ENCODE measurements around the gene HSPA8.
"Not testable (repeated sequence)": the region's sequence is repeated elsewhere in the genome, so short reads cannot be mapped to it uniquely, and the experiment has no call there.

The HSPA8 gene

GRCh38 chr11:123061403-123062157 is at the start of gene HSPA8:
HSPA8 (minus strand) TSS chr11:123062136; CDS start chr11:123061324, 812 bp downstream.
- H3K36me3 Mint-ChIP-seq: peaks cover 49% of the 10 kb centered on the region
- no peaks in the 10 kb centered on the region for H3K27me3 Mint-ChIP-seq
- peak within 1 kb of the TSS; percentile 99 for H3K4me3 Mint-ChIP-seq
- H3K27ac Mint-ChIP-seq: peak within 1 kb of the TSS; percentile 100
- no peaks in the 10 kb centered on the region for H3K9me3 Mint-ChIP-seq (ENCODE audit: low read depth)
- peaks cover 50% of the 10 kb centered on the region for H3K4me1 Mint-ChIP-seq (ENCODE audit: low read depth)

- peaks cover 3% of the 10 kb centered on the region for H3K4me1 Mint-ChIP-seq (ENCODE audit: low read depth)
- no peak overlapping the region for H3K4me3 Mint-ChIP-seq
- H3K27ac Mint-ChIP-seq: no peak overlapping the region
- no peaks in the 10 kb centered on the region for H3K9me3 Mint-ChIP-seq (ENCODE audit: low read depth)
- no peaks in the 10 kb centered on the region for H3K27me3 Mint-ChIP-seq
- H3K36me3 Mint-ChIP-seq: no peaks in the 10 kb centered on the region
Observed at GRCh38 chr11:123111465-123111864, 49.5 kb upstream of the HSPA8 start.

DNA sequence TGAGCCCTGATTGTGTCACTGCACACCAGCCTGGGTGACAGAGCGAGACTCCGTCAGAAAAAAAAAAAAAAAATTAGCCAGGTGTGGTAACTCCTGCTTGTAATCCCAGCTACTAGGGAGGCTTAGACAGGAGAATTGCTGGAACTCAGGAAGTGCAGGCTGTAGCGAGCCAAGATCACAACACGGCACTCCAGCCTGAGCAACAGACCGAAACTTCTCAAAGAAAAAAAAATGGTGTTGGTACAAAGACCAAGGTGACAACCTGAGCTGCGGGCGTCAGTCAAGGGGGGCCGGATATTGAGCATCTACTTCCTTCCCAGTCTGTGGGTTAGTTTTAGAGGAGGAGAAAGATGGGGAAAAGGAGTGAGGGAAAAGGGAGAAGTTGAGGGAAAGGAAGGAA is 48.5 kb upstream of the HSPA8 start:
- no peaks in the 10 kb centered on the region for H3K9me3 Mint-ChIP-seq (ENCODE audit: low read depth)
- H3K4me1 Mint-ChIP-seq (ENCODE audit: low read depth): peaks cover 3% of the 10 kb centered on the region
- H3K4me3 Mint-ChIP-seq: no peak overlapping the region
- no peak overlapping the region for H3K27ac Mint-ChIP-seq
- H3K36me3 Mint-ChIP-seq: no peaks in the 10 kb centered on the region
- no peaks in the 10 kb centered on the region for H3K27me3 Mint-ChIP-seq

GRCh38 chr11:123107945-123108495 is 46.1 kb upstream of the HSPA8 start:
- Mint-ChIP-seq H3K27me3 (no peaks in the 10 kb centered on the region), H3K4me3 (no peak overlapping the region), H3K27ac (no peak overlapping the region), H3K36me3 (no peaks in the 10 kb centered on the region), H3K4me1 (ENCODE audit: low read depth) (peaks cover 7% of the 10 kb centered on the region), H3K9me3 (ENCODE audit: low read depth) (no peaks in the 10 kb centered on the region)

GRCh38 chr11:123104697-123105096 is 42.8 kb upstream of the HSPA8 start:
- Mint-ChIP-seq H3K9me3 (ENCODE audit: low read depth) (no peaks in the 10 kb centered on the region), H3K27ac (no peak overlapping the region), H3K27me3 (no peaks in the 10 kb centered on the region), H3K4me1 (ENCODE audit: low read depth) (peaks cover 22% of the 10 kb centered on the region), H3K4me3 (no peak overlapping the region), H3K36me3 (no peaks in the 10 kb centered on the region)

DNA sequence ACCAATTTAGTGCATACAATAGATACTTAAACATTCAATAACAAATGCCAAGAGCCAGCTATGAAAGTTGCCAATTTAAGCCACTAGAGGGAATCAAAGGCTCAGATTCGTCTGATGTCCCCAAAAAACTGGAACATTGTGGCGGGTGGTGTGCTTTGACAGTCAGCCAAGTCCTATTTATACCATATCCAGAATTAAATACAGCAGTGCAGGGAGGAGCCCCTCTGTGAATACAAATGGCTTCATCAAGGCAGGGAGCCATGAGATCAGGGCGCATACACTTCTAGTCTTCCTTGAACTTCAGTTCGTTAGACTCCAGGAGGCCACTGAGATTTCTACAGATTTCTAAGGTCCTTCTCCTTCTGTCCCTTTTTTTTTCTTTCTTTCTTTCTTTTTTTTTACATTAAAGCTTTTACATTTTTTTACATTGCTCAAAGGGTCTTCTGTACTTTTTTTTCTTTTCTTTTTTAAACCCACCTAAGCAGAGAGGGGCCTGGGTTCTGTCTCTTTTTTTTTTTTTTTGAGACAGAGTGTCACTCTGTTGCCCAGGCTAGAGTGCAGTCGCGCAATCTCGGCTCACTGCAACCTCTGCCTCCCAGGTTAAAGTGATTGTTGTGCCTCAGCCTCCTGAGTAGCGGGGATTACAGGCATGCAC is 41.5 kb upstream of the HSPA8 start:
- Mint-ChIP-seq H3K4me3 (no peak overlapping the region), H3K27ac (peak overlapping the region; percentile 46)

DNA sequence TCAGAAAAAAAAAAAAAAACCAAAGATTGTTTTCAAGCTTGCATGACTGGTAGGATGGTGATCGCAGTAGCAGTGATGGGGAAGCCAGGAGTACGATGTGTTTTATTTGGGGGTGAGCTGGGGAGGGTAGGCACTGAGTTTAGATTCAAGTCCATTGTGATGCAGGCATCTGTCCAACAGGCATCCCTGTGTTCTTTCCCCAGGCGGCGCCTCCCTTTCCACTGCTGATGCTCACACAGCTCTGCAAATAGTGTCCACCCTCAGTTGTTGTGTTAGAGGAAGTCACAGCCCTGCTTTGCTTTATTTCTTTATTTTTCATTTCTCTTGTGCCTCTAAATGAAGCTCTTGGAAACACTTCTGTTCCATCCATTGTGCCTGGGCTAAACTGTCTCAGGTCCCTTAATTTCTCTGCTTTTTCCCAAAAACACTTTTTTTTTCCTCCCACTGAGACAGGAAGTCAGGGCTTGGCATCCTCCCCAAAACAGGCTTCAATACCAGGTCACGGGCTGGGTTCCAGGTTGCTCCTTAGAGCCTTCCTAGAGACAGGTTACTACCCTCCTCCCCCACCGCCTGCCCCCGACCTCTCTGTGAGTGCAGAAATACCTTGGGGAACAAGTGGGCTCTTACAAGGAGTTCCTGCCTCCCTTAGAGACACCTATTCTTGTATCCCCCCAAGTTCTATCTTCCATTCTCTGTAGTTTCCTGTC is 38.6 kb upstream of the HSPA8 start:
- Mint-ChIP-seq H3K9me3 (ENCODE audit: low read depth) (no peaks in the 10 kb centered on the region), H3K27me3 (no peaks in the 10 kb centered on the region), H3K4me1 (ENCODE audit: low read depth) (peaks cover 22% of the 10 kb centered on the region), H3K27ac (no peak overlapping the region), H3K4me3 (no peak overlapping the region), H3K36me3 (no peaks in the 10 kb centered on the region)

More for the DNA sequence above, 41.5 kb upstream of the HSPA8 start:
- Mint-ChIP-seq H3K27me3 (no peaks in the 10 kb centered on the region), H3K4me1 (ENCODE audit: low read depth) (peaks cover 22% of the 10 kb centered on the region), H3K9me3 (ENCODE audit: low read depth) (no peaks in the 10 kb centered on the region), H3K36me3 (no peaks in the 10 kb centered on the region)

DNA sequence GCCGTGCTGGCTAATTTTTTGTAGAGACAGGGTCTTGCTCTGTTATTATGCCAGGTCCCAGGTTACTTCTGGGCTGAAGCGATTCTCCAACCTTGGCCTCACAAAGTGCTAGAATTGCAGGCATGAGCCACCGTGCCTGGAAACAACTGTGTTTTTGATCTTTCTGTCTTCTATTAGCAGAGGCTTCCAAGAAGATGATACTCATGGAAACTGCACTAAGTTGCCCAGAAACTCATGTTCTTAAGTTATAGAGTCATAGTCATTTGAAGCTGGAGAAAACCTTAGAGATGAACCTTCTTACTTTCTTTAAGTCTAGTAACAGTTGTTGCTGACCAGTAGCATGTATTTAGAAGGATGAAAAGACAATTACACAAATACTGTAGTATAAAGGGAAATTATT is 37.1 kb upstream of the HSPA8 start:
- H3K4me3 Mint-ChIP-seq: no peak overlapping the region
- no peaks in the 10 kb centered on the region for H3K36me3 Mint-ChIP-seq
- no peaks in the 10 kb centered on the region for H3K27me3 Mint-ChIP-seq
- H3K27ac Mint-ChIP-seq: no peak overlapping the region
- H3K9me3 Mint-ChIP-seq (ENCODE audit: low read depth): no peaks in the 10 kb centered on the region
- peaks cover 22% of the 10 kb centered on the region for H3K4me1 Mint-ChIP-seq (ENCODE audit: low read depth)

DNA sequence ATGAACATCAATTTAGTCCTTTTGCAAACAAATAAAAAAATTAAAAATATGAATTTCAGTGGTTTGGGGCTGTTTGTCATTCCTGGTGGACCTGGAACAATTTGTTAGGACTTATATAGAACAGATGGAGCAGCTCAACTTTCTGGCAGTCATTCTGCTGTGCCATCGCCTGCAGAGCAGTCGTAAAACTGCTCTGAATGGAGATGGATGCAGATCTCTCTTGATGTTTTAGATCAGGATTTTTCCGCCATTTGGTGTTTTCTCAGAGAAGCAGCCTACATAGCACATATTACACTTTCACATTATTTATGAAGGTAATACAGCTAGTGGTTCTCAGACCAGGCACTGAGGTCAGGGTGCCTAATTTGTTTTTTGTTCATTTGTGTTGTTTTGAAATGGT is 31.8 kb upstream of the HSPA8 start:
- H3K4me3 Mint-ChIP-seq: no peak overlapping the region
- H3K27ac Mint-ChIP-seq: no peak overlapping the region
- no peaks in the 10 kb centered on the region for H3K27me3 Mint-ChIP-seq
- H3K36me3 Mint-ChIP-seq: no peaks in the 10 kb centered on the region
- H3K4me1 Mint-ChIP-seq (ENCODE audit: low read depth): no peaks in the 10 kb centered on the region
- H3K9me3 Mint-ChIP-seq (ENCODE audit: low read depth): no peaks in the 10 kb centered on the region

DNA sequence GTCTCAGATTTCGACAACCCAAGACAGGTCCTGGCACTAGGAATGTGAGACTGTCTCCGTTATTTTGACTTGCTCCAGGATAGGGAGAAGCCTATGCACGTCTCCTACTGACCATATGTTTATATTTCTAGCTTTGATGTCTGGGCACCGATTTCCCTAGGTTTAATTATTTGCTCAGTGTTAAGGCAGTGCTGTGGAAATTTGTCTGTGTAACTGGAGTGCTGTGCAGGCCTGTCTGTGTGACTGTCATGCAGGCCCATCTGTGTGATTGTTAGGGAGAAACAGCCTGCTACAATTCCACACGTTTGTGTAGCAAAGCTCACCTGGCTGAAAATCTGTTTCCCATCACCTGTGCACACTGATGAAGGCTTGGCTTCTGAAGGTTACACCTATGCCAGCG is 29.6 kb upstream of the HSPA8 start:
- Mint-ChIP-seq H3K36me3 (no peaks in the 10 kb centered on the region), H3K9me3 (ENCODE audit: low read depth) (no peaks in the 10 kb centered on the region), H3K4me3 (no peak overlapping the region), H3K27me3 (no peaks in the 10 kb centered on the region), H3K27ac (no peak overlapping the region), H3K4me1 (ENCODE audit: low read depth) (peaks cover 16% of the 10 kb centered on the region)

GRCh38 chr11:123090168-123090567 is 28.2 kb upstream of the HSPA8 start:
- not testable (repeated sequence) for H3K9me3 Mint-ChIP-seq (ENCODE audit: low read depth); H3K4me3 Mint-ChIP-seq; H3K36me3 Mint-ChIP-seq; H3K27ac Mint-ChIP-seq; H3K27me3 Mint-ChIP-seq
- peaks cover 24% of the 10 kb centered on the region for H3K4me1 Mint-ChIP-seq (ENCODE audit: low read depth)

DNA sequence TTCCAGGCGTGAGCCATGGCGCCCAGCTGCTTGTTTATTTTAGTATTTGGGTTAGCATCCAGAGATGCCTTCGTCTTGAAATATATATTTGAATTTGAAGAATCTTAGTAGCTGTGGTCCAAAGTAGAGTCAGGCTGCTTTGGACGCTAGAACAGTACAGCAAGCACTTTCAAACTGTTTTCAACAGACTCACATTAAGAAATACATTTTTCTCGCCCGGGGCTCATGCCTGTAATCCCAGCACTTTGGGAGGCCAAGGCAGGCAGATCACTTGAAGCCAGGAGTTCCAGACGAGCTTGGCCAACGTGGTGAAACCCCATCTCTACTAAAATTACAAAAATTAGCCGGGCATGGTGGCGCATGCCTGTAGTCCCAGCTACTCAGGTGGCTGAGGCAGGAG is 27.0 kb upstream of the HSPA8 start:
- H3K9me3 Mint-ChIP-seq (ENCODE audit: low read depth); H3K4me3 Mint-ChIP-seq; H3K27ac Mint-ChIP-seq; H3K27me3 Mint-ChIP-seq; H3K36me3 Mint-ChIP-seq: not testable (repeated sequence)
- peaks cover 26% of the 10 kb centered on the region for H3K4me1 Mint-ChIP-seq (ENCODE audit: low read depth)

- H3K4me3 Mint-ChIP-seq: peak overlapping the region; percentile 32
- H3K36me3 Mint-ChIP-seq; H3K9me3 Mint-ChIP-seq (ENCODE audit: low read depth); H3K27me3 Mint-ChIP-seq: not testable (repeated sequence)
- H3K27ac Mint-ChIP-seq: peak overlapping the region; percentile 78
- peaks cover 38% of the 10 kb centered on the region for H3K4me1 Mint-ChIP-seq (ENCODE audit: low read depth)
Observed at GRCh38 chr11:123087657-123088056, 25.7 kb upstream of the HSPA8 start.

DNA sequence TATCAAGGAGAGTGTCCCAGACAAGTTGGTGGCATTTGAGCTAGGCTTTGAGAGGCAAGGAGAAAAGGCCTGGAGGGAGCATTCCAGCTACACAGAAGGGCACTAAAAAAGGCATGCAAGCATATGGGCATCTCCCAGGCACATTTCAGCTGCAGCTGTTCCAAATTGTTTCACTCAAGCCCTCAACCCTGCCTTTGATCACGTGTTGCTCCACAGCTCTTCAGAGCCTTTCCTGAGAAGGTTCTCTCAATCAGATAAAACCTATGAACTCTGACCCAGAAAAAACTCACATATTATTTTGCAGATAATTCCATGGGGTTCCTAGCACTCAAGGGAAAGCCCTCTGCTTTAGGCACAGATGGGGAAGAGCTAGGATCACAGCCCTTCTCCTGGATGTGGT is 24.4 kb upstream of the HSPA8 start:
- Mint-ChIP-seq H3K36me3 (peaks cover 5% of the 10 kb centered on the region), H3K4me3 (peak overlapping the region; percentile 32), H3K27ac (peak overlapping the region; percentile 77), H3K9me3 (ENCODE audit: low read depth) (no peaks in the 10 kb centered on the region), H3K4me1 (ENCODE audit: low read depth) (peaks cover 38% of the 10 kb centered on the region), H3K27me3 (no peaks in the 10 kb centered on the region)

DNA sequence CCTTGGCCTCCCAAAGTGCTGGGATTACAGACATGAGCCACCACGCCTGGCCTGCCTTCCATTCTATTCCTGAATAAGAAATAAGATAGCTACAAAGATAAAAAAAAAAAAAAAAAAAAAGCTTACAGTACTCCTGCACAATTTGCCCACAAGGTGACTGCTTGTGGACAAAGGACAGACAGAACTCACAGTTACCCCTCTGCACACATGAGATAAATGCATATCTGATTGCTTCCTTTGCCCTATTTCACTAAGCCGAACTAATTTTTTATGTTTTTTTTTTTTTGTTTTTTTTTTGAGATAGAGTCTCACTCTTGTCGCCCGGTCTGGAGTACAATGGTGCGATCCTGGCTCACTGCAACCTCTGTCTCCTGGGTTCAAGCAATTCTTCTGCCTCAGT is 23.6 kb upstream of the HSPA8 start:
- Mint-ChIP-seq H3K4me3 (no peak overlapping the region), H3K27me3 (no peaks in the 10 kb centered on the region), H3K36me3 (peaks cover 5% of the 10 kb centered on the region), H3K4me1 (ENCODE audit: low read depth) (peaks cover 38% of the 10 kb centered on the region), H3K9me3 (ENCODE audit: low read depth) (no peaks in the 10 kb centered on the region), H3K27ac (no peak overlapping the region)
